HEK293 (cell line): ENCODE measurements around the gene PHKA2.

Experiments used
- CTCF ChIA-PET: fragments of 350-600 bp; formaldehyde crosslinking; extraction: SDS; loops from one replicate; lab custom pipeline; 2021; ENCODE audit warnings: antibody characterized with exemption; lab: Yijun Ruan, JAX
- POLR2A ChIA-PET: fragments of 300-600 bp; formaldehyde crosslinking; extraction: SDS; loops from one replicate; lab custom pipeline; 2020; ENCODE audit warnings: antibody characterized with exemption, inconsistent platforms; lab: Yijun Ruan, JAX
- H3K27ac ChIP-seq: fragments of 200-500 bp; sonication (Bioruptor generic); 2 replicates; pipeline ENCODE4 v1.5.1; 2014; ENCODE audit warnings: low read depth, low read length, control low read depth, inconsistent platforms; ENCODE audit errors: extremely low read depth
- H3K36me3 ChIP-seq, 2 experiments: fragments of 200-500 bp in 1 of 2; sonication (Bioruptor generic) in 1 of 2; 1 replicate in 1 of 2; 2 replicates in 1 of 2; pipeline ENCODE4 v1.5.1; 2014 to 2017; ENCODE audit warnings: inconsistent platforms in 2 of 2, low read length in 2 of 2; ENCODE audit not compliant: control insufficient read depth in 2 of 2, insufficient read depth in 1 of 2
- H3K4me1 ChIP-seq: fragments of 200-500 bp; sonication (Bioruptor generic); 2 replicates; pipeline ENCODE4 v1.5.1; 2014; ENCODE audit warnings: mild to moderate bottlenecking, low read length, inconsistent platforms; ENCODE audit not compliant: control insufficient read depth, insufficient read depth
- H3K4me3 ChIP-seq: 2 replicates; pipeline ENCODE4 v1.5.1; 2011; ENCODE audit warnings: low read depth, mild to moderate bottlenecking, control low read depth, low read length, moderate library complexity
- H3K9me3 ChIP-seq: fragments of 200-500 bp; sonication (Bioruptor generic); 2 replicates; pipeline ENCODE4 v1.5.1; 2014; ENCODE audit warnings: low read depth, low read length, inconsistent platforms; ENCODE audit not compliant: control insufficient read depth, insufficient read depth
- ATF2 ChIP-seq: fragments of 450-650 bp; formaldehyde crosslinking; IDR thresholded peaks from 2 replicates; pipeline ENCODE4 v1.5.1; 2016; ENCODE audit warnings: missing biosample characterization, missing genetic modification characterization, low read depth
- GLIS2 ChIP-seq: fragments of 450-650 bp; formaldehyde crosslinking; IDR thresholded peaks from 2 replicates; pipeline ENCODE4 v1.5.1; 2016; ENCODE audit warnings: missing biosample characterization, missing genetic modification characterization
- IKZF3 ChIP-seq: fragments of 450-650 bp; IDR thresholded peaks from 2 replicates; pipeline ENCODE4 v1.5.0; 2018; ENCODE audit warnings: missing biosample characterization, mild to moderate bottlenecking, missing genetic modification characterization, moderate library complexity
- MYNN ChIP-seq: fragments of 450-650 bp; formaldehyde crosslinking; IDR thresholded peaks from 2 replicates; pipeline ENCODE4 v1.5.1; 2016; ENCODE audit warnings: missing biosample characterization, missing genetic modification characterization, borderline replicate concordance
- SP3 ChIP-seq: fragments of 450-650 bp; formaldehyde crosslinking; IDR thresholded peaks from 2 replicates; pipeline ENCODE4 v1.5.1; 2016; ENCODE audit warnings: missing biosample characterization, missing genetic modification characterization
- SP7 ChIP-seq: fragments of 450-650 bp; formaldehyde crosslinking; IDR thresholded peaks from 2 replicates; pipeline ENCODE4 v1.5.1; 2016; ENCODE audit warnings: missing biosample characterization, missing genetic modification characterization
- ZBTB11 ChIP-seq: fragments of 450-650 bp; formaldehyde crosslinking; conservative IDR thresholded peaks from 2 replicates; pipeline ENCODE4 v1.5.1; 2016; ENCODE audit warnings: low read depth, missing biosample characterization, missing genetic modification characterization
- ZBTB48 ChIP-seq: fragments of 450-650 bp; formaldehyde crosslinking; IDR thresholded peaks from 2 replicates; pipeline ENCODE4 v1.5.1; 2016; ENCODE audit warnings: missing biosample characterization, missing genetic modification characterization
- ZBTB7A ChIP-seq: fragments of 450-650 bp; formaldehyde crosslinking; IDR thresholded peaks from 2 replicates; pipeline ENCODE4 v1.5.1; 2016; ENCODE audit warnings: low read depth, missing biosample characterization, missing genetic modification characterization
- ZFHX2 ChIP-seq: fragments of 450-650 bp; formaldehyde crosslinking; conservative IDR thresholded peaks from 2 replicates; pipeline ENCODE4 v1.5.1; 2016; ENCODE audit warnings: missing biosample characterization, missing genetic modification characterization
- ZNF112 ChIP-seq: fragments of 450-650 bp; formaldehyde crosslinking; IDR thresholded peaks from 2 replicates; pipeline ENCODE4 v1.5.0; 2017; ENCODE audit warnings: missing biosample characterization, missing genetic modification characterization
- ZNF184 ChIP-seq: fragments of 450-650 bp; IDR thresholded peaks from 2 replicates; pipeline ENCODE4 v1.5.1; 2018; ENCODE audit warnings: missing biosample characterization, mild to moderate bottlenecking, missing genetic modification characterization
- ZNF211 ChIP-seq: fragments of 450-650 bp; formaldehyde crosslinking; IDR thresholded peaks from 2 replicates; pipeline ENCODE4 v1.5.1; 2016; ENCODE audit warnings: low read depth, missing biosample characterization, missing genetic modification characterization
- ZNF223 ChIP-seq: fragments of 450-650 bp; formaldehyde crosslinking; IDR thresholded peaks from 2 replicates; pipeline ENCODE4 v1.5.1; 2016; ENCODE audit warnings: missing biosample characterization, missing genetic modification characterization
- ZNF266 ChIP-seq: fragments of 450-650 bp; formaldehyde crosslinking; IDR thresholded peaks from 2 replicates; pipeline ENCODE4 v1.5.1; 2016; ENCODE audit warnings: missing biosample characterization, missing genetic modification characterization, low read depth
- ZNF335 ChIP-seq: fragments of 450-650 bp; formaldehyde crosslinking; conservative IDR thresholded peaks from 2 replicates; pipeline ENCODE4 v1.5.1; 2016; ENCODE audit warnings: missing biosample characterization, missing genetic modification characterization
- ZNF341 ChIP-seq: fragments of 450-650 bp; formaldehyde crosslinking; IDR thresholded peaks from 2 replicates; pipeline ENCODE4; 2016; ENCODE audit warnings: low read depth, missing biosample characterization, missing genetic modification characterization
- ZNF37A ChIP-seq: fragments of 450-650 bp; IDR thresholded peaks from 2 replicates; pipeline ENCODE4 v1.5.1; 2018; ENCODE audit warnings: missing biosample characterization, missing genetic modification characterization
- ZNF416 ChIP-seq: fragments of 450-650 bp; formaldehyde crosslinking; IDR thresholded peaks from 2 replicates; pipeline ENCODE4 v1.5.1; 2016; ENCODE audit warnings: missing biosample characterization, missing genetic modification characterization
- ZNF48 ChIP-seq: fragments of 450-650 bp; formaldehyde crosslinking; IDR thresholded peaks from 2 replicates; pipeline ENCODE4 v1.5.1; 2016; ENCODE audit warnings: missing biosample characterization, missing genetic modification characterization
- ZNF548 ChIP-seq: fragments of 450-650 bp; formaldehyde crosslinking; IDR thresholded peaks from 2 replicates; pipeline ENCODE4 v1.5.1; 2016; ENCODE audit warnings: missing biosample characterization, missing genetic modification characterization
- ZNF660 ChIP-seq: fragments of 450-650 bp; IDR thresholded peaks from 2 replicates; pipeline ENCODE4 v1.5.1; 2018; ENCODE audit warnings: missing biosample characterization, mild to moderate bottlenecking, missing genetic modification characterization
- ZNF843 ChIP-seq: fragments of 450-650 bp; formaldehyde crosslinking; IDR thresholded peaks from 2 replicates; pipeline ENCODE4 v1.5.1; 2016; ENCODE audit warnings: missing biosample characterization, missing genetic modification characterization
- ZSCAN30 ChIP-seq: fragments of 450-650 bp; IDR thresholded peaks from 2 replicates; pipeline ENCODE4 v1.5.1; 2018; ENCODE audit warnings: missing biosample characterization, mild to moderate bottlenecking, missing genetic modification characterization, moderate library complexity
- TF ChIP-seq, protein P1 (sequence below): fragments of 450-650 bp; formaldehyde crosslinking; IDR thresholded peaks from 2 replicates; pipeline ENCODE4 v1.5.1; 2017; ENCODE audit warnings: missing biosample characterization, missing genetic modification characterization
- TF ChIP-seq, protein P2 (sequence below): fragments of 450-650 bp; IDR thresholded peaks from 2 replicates; pipeline ENCODE4 v1.5.1; 2018; ENCODE audit warnings: missing biosample characterization, mild to moderate bottlenecking, missing genetic modification characterization

Gene PHKA2

GRCh38 chrX:18887177-18887824 is 96.6 kb downstream of the PHKA2 start:
- ChIA-PET CTCF (interaction anchor here (0.6 to 1.3 kb wide), 10 partner anchors 10 to 1148 kb away, joined by 3 to 5 read pairs (median 3); no protein-coding TSS in a partner anchor), POLR2A (no interaction called here)
- Histone ChIP-seq H3K27ac (no peak overlapping the region), H3K36me3 (no peaks in the 10 kb centered on the region), H3K9me3 (no peaks in the 10 kb centered on the region), H3K4me1 (no peaks in the 10 kb centered on the region), H3K4me3 (no peak overlapping the region)
- TF ChIP-seq ZNF335 = no peak
- no peak for TF ChIP-seq ZNF48 (tag by site-specific recombination)

- Histone ChIP-seq H3K4me3 (peak overlapping the region; percentile 8; the same call in 1 of the 2 replicates), H3K27ac (no peak overlapping the region)
- POLR2A ChIA-PET = interaction anchor here (1.0 kb wide), 1 partner anchor 13 kb away, joined by 4 read pairs; no protein-coding TSS in a partner anchor
- TF ChIP-seq, protein P1, sequence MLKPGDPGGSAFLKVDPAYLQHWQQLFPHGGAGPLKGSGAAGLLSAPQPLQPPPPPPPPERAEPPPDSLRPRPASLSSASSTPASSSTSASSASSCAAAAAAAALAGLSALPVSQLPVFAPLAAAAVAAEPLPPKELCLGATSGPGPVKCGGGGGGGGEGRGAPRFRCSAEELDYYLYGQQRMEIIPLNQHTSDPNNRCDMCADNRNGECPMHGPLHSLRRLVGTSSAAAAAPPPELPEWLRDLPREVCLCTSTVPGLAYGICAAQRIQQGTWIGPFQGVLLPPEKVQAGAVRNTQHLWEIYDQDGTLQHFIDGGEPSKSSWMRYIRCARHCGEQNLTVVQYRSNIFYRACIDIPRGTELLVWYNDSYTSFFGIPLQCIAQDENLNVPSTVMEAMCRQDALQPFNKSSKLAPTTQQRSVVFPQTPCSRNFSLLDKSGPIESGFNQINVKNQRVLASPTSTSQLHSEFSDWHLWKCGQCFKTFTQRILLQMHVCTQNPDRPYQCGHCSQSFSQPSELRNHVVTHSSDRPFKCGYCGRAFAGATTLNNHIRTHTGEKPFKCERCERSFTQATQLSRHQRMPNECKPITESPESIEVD (tag by site-specific recombination) = no peak
- no peak for TF ChIP-seq ZNF843 (tag by site-specific recombination)
- peak; percentile 77 for TF ChIP-seq GLIS2 (tag by site-specific recombination)
- TF ChIP-seq ZFHX2 (tag by site-specific recombination) = peak; percentile 83
- TF ChIP-seq ATF2 (tag by site-specific recombination) = no peak
- no peak for TF ChIP-seq ZNF112 (tag by site-specific recombination)
- peak; percentile 63; the same call in 1 of the 2 replicates for TF ChIP-seq ZNF341 (tag by site-specific recombination)
- TF ChIP-seq ZNF37A = no peak
- TF ChIP-seq IKZF3 (tag by site-specific recombination) = no peak
- TF ChIP-seq ZSCAN30 = no peak
- TF ChIP-seq SP3 (tag by site-specific recombination) = peak; percentile 83
- TF ChIP-seq ZBTB48 (tag by site-specific recombination) = peak; percentile 47; the same call in 1 of the 2 replicates
- no peak for TF ChIP-seq ZNF416 (tag by site-specific recombination)
- TF ChIP-seq ZNF266 (tag by site-specific recombination) = no peak
- TF ChIP-seq, protein P2, sequence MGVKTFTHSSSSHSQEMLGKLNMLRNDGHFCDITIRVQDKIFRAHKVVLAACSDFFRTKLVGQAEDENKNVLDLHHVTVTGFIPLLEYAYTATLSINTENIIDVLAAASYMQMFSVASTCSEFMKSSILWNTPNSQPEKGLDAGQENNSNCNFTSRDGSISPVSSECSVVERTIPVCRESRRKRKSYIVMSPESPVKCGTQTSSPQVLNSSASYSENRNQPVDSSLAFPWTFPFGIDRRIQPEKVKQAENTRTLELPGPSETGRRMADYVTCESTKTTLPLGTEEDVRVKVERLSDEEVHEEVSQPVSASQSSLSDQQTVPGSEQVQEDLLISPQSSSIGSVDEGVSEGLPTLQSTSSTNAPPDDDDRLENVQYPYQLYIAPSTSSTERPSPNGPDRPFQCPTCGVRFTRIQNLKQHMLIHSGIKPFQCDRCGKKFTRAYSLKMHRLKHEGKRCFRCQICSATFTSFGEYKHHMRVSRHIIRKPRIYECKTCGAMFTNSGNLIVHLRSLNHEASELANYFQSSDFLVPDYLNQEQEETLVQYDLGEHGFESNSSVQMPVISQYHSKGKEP (tag by site-specific recombination) = no peak
- no peak for TF ChIP-seq ZNF211 (tag by site-specific recombination)
- no peak for TF ChIP-seq ZNF548 (tag by site-specific recombination)
- TF ChIP-seq SP7 (tag by site-specific recombination) = 0 out of 2 replicates have a peak, but pooled peaks have one; percentile 8
- TF ChIP-seq ZNF660 (tag by site-specific recombination) = peak; percentile 30; the same call in 1 of the 2 replicates
- TF ChIP-seq ZNF223 (tag by site-specific recombination) = no peak
- no peak for TF ChIP-seq ZBTB7A (tag by site-specific recombination)
- TF ChIP-seq ZBTB11 (tag by site-specific recombination) = no peak
- no peak for TF ChIP-seq MYNN (tag by site-specific recombination)
- no peak for TF ChIP-seq ZNF184
Observed at GRCh38 chrX:18886344-18887161, 97.4 kb downstream of the PHKA2 start.

More at GRCh38 chrX:18886344-18887161, 97.4 kb downstream of the PHKA2 start:
- no peaks in the 10 kb centered on the region for H3K9me3 ChIP-seq
- H3K36me3 ChIP-seq = no peaks in the 10 kb centered on the region
- CTCF ChIA-PET = interaction anchor here (0.6 to 1.3 kb wide), 14 partner anchors 10 to 1147 kb away, joined by 3 to 5 read pairs (median 3); no protein-coding TSS in a partner anchor
- H3K4me1 ChIP-seq = no peaks in the 10 kb centered on the region
